ENCODE measurements around the gene DMXL2.

Gene DMXL2

DNA sequence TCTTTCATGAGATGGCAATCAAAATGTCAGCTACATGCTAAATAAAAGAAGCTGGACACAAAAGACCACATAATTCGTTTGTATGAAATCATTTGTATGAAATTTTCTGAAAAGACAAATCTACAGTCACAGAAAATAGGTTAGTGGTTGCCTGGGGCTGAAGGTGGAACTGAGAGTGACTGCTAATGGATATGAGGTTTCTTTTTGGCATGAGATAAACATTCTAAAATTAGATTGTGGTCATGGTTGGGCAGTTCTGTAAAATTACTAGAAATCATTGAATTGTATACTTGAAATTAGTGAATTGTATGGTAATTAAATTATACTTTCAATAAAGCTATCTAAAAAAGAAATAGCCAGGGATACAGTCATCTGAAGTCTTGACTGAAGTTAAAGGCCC, 2.7 kb upstream of the DMXL2 start:
- peaks cover 43% of the 10 kb centered on the region for H3K4me1 ChIP-seq (ENCODE audit: low read length)
- H4K20me1 ChIP-seq (ENCODE audit: insufficient read depth, low read length): no peaks in the 10 kb centered on the region
- no peaks in the 10 kb centered on the region for H3K9me3 ChIP-seq (ENCODE audit: insufficient read depth, low read length)
- no peak overlapping the region for H2AFZ ChIP-seq (ENCODE audit: low read depth, low read length)
- no peak overlapping the region for H3K9ac ChIP-seq (ENCODE audit: low read length)
- no peaks in the 10 kb centered on the region for H3K36me3 ChIP-seq (replicated peaks; ENCODE audit: low read depth, low read length)
- H3K79me2 ChIP-seq (ENCODE audit: low read length): no peaks in the 10 kb centered on the region
- TF ChIP-seq, protein P1, sequence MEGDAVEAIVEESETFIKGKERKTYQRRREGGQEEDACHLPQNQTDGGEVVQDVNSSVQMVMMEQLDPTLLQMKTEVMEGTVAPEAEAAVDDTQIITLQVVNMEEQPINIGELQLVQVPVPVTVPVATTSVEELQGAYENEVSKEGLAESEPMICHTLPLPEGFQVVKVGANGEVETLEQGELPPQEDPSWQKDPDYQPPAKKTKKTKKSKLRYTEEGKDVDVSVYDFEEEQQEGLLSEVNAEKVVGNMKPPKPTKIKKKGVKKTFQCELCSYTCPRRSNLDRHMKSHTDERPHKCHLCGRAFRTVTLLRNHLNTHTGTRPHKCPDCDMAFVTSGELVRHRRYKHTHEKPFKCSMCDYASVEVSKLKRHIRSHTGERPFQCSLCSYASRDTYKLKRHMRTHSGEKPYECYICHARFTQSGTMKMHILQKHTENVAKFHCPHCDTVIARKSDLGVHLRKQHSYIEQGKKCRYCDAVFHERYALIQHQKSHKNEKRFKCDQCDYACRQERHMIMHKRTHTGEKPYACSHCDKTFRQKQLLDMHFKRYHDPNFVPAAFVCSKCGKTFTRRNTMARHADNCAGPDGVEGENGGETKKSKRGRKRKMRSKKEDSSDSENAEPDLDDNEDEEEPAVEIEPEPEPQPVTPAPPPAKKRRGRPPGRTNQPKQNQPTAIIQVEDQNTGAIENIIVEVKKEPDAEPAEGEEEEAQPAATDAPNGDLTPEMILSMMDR (IDR thresholded peaks at IDR 0.05; ENCODE audit: low read depth, low read length): no peak
- 0 out of 2 replicates have a peak, but pooled peaks have one; percentile 54 for TF ChIP-seq EZH2phosphoT487 (IDR thresholded peaks at IDR 0.05; ENCODE audit: low read depth)
- H3K4me3 ChIP-seq (ENCODE audit: low read length): no peak overlapping the region
- peaks cover 39% of the 10 kb centered on the region for H3K27me3 ChIP-seq (ENCODE audit: low read depth, low read length)
- H3K27ac ChIP-seq (ENCODE audit: low read length): no peak overlapping the region
- peak overlapping the region; percentile 35 for H3K4me2 ChIP-seq (ENCODE audit: low read length)

DNA sequence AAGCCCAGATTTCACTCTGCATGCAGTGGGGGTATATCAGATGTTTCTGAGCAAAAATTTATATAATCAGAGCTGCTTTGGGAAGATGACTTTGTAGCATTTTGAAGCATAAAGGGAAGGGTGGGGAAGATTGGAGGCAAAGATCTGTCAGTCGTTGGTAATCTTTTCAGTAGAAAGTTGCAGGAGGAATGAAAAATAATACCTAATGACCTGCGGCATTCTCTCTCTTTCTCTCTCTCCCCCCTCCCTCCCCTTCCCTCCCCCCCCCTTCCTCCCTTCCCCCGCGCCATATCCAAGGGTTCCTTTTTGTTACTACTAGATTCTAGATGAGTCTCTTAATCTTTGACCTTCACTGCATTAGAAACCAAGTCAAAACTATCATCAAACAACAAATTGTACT, 1.5 kb upstream of the DMXL2 start:
- Histone ChIP-seq H3K9ac (ENCODE audit: low read length) (no peak overlapping the region), H3K27me3 (ENCODE audit: low read depth, low read length) (peaks cover 39% of the 10 kb centered on the region), H3K36me3 (replicated peaks; ENCODE audit: low read depth, low read length) (no peaks in the 10 kb centered on the region), H3K4me1 (ENCODE audit: low read length) (peaks cover 38% of the 10 kb centered on the region), H3K27ac (ENCODE audit: low read length) (no peak overlapping the region), H4K20me1 (ENCODE audit: insufficient read depth, low read length) (no peaks in the 10 kb centered on the region), H2AFZ (ENCODE audit: low read depth, low read length) (no peak overlapping the region), H3K79me2 (ENCODE audit: low read length) (no peaks in the 10 kb centered on the region), H3K4me3 (ENCODE audit: low read length) (no peak overlapping the region), H3K4me2 (ENCODE audit: low read length) (0 out of 2 replicates have a peak overlapping the region, but pooled peaks have one; percentile 67), H3K9me3 (ENCODE audit: insufficient read depth, low read length) (no peaks in the 10 kb centered on the region)
- TF ChIP-seq, protein P1 (IDR thresholded peaks at IDR 0.05; ENCODE audit: low read depth, low read length): no peak
- TF ChIP-seq EZH2phosphoT487 (IDR thresholded peaks at IDR 0.05; ENCODE audit: low read depth): no peak

DNA sequence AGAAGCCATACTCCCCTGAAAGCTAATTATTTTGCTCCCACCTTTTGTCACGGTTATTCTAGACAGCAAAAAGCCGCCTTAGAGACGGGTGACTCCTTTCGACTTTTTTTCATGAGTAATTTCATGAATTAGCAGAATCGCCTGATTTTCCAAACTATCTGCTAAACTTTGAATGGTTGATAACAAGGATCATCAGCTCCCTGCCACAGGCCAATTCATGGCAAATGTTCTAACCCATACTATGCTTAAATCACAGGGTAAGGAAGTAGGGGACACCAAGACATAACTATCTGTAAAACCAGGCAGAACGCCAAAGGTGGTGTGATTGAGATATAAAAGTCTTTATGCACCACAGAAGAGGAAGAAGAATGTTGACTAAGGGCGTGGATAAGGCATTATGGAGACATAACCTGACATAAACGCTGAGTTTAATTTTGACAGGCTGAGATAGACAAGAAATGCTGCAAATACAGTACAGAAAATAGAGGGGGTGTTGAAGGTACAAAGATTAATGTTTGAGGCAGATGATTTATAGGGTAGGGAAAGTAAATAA, 891 bp upstream of the DMXL2 start:
- Histone ChIP-seq H3K9ac (ENCODE audit: low read length) (peak overlapping the region; percentile 78), H3K27ac (ENCODE audit: low read length) (no peak overlapping the region)

DNA sequence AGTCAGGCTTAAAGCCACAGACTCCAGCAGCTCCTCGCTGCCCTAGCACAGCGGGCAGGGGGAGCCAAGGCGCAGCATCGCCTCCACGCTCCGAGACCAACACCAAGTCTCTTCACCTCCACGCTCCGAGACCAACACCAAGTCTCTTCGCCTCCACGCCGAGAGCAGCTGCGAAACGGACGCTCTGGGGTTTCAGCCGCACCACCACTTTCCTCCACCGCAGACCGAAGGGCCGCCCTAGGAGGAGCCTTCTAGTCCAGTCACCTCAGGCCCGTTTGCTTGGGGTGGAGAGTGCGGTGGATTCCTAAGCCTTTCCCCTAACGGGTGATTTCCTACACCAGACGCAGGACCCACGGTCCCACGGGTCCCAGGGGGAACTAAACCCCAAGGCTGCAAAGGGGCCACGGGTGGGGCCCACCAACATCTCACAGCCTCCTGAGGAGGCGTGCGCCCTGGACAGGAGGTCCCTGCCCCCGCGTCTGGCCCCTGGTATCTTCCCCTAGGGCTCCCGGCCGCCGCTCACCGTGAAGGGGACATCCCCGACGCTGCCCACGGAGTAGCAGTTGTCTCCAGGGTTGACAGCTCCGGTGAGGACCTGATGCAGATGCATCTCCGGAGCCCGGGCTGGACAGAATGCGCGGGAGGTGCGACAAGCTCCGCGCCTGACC, 501 bp downstream of the DMXL2 start:
- H3K4me3 ChIP-seq (ENCODE audit: low read length): peak overlapping the region; percentile 86
- H3K4me2 ChIP-seq (ENCODE audit: low read length): peak overlapping the region; percentile 67
- no peaks in the 10 kb centered on the region for H3K9me3 ChIP-seq (ENCODE audit: insufficient read depth, low read length)
- peak overlapping the region; percentile 80 for H2AFZ ChIP-seq (ENCODE audit: low read depth, low read length)
- no peak for TF ChIP-seq EZH2phosphoT487 (IDR thresholded peaks at IDR 0.05; ENCODE audit: low read depth)
- TF ChIP-seq, protein P1 (IDR thresholded peaks at IDR 0.05; ENCODE audit: low read depth, low read length): peak; percentile 34
- peak overlapping the region; percentile 78 for H3K9ac ChIP-seq (ENCODE audit: low read length)
- H3K27me3 ChIP-seq (ENCODE audit: low read depth, low read length): peaks cover 27% of the 10 kb centered on the region
- H3K79me2 ChIP-seq (ENCODE audit: low read length): no peaks in the 10 kb centered on the region
- no peaks in the 10 kb centered on the region for H3K36me3 ChIP-seq (replicated peaks; ENCODE audit: low read depth, low read length)
- H3K27ac ChIP-seq (ENCODE audit: low read length): peak overlapping the region; percentile 20; the same call in 1 of the 2 replicates
- H4K20me1 ChIP-seq (ENCODE audit: insufficient read depth, low read length): no peaks in the 10 kb centered on the region
- peaks cover 38% of the 10 kb centered on the region for H3K4me1 ChIP-seq (ENCODE audit: low read length)

More for the DNA sequence above, 891 bp upstream of the DMXL2 start:
- Histone ChIP-seq H3K4me1 (ENCODE audit: low read length) (peaks cover 38% of the 10 kb centered on the region), H3K9me3 (ENCODE audit: insufficient read depth, low read length) (no peaks in the 10 kb centered on the region), H3K4me3 (ENCODE audit: low read length) (peak overlapping the region; percentile 86), H3K27me3 (ENCODE audit: low read depth, low read length) (peaks cover 39% of the 10 kb centered on the region), H2AFZ (ENCODE audit: low read depth, low read length) (peak overlapping the region; percentile 80), H4K20me1 (ENCODE audit: insufficient read depth, low read length) (no peaks in the 10 kb centered on the region), H3K79me2 (ENCODE audit: low read length) (no peaks in the 10 kb centered on the region), H3K4me2 (ENCODE audit: low read length) (peak overlapping the region; percentile 67), H3K36me3 (replicated peaks; ENCODE audit: low read depth, low read length) (no peaks in the 10 kb centered on the region)
- no peak for TF ChIP-seq EZH2phosphoT487 (IDR thresholded peaks at IDR 0.05; ENCODE audit: low read depth)
- TF ChIP-seq, protein P1 (IDR thresholded peaks at IDR 0.05; ENCODE audit: low read depth, low read length): no peak
